Umbilical cord (tissue), 2 donors: ENCODE measurements around the gene MYMK. TPM values are rescaled to one million over a fixed set of nuclear protein-coding genes. Genes with fewer than 3 reads are reported as not detected.

Experiments
- DNase-seq: peaks from one replicate; pipeline ENCODE4 v3.0.0-alpha.2; 2015; ENCODE audit warnings: low spot score
- total RNA-seq: library from RNA; depleted of rRNA; stranded (reverse); fragments of >200 nt; gene quantifications from one replicate; pipeline ENCODE4 v1.2.3, GENCODE V29; 2014; ENCODE audit warnings: low replicate concordance; ENCODE audit not compliant: insufficient read depth

MYMK gene
- total RNA-seq, 1 donor from 2014 or later = not detected

DNA sequence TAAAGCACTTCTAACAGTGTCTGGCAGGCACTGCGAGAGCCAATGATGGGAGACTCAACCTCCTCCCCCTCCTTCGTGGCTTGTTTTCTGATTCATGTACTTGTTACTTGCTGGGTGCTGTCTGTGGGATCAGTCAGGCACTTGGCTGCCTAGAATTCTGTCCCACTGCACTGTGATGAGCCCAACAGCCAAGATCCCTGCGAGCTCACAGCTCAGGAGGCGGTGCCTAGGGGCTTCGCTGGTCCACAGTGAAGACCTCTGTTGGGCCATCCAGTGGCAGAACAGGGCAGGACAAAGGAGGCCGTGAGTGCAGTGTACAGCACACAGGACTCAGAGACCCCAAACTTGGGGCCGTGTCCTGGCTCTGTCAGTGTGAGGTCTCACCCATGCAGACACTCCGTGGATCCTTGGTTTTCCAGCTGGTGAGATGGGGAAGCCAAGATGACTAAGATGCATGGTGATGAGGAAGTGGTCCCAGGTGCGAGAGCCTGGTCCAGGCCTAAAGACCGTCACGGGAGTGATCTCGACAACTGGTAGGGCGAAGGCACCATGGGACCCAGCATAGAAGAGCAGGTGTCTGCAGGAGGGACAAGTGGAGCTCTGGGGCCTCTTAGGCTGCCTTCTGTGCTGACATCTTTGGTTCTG lies 19.5 kb downstream of the MYMK start:
- no peak for DNase-seq

DNA sequence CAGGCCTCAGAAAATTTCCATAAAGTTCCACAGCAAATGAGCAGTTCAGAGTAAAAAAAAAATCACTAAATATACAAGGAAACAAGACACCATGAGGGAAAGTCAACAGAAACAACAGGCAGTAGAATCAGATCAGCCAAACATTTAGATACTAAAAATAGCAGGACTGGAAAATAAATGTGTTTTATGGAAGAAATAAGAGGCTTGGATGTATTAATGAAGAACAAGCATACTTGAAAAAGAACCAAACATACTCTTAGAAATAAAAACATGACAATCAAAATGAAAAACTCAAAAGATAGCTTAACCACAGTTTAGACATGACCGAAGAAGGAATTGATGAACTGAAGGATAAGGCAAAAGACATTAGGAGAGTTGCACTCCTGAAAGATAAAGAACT lies 22.6 kb downstream of the MYMK start:
- DNase-seq = no peak

DNA sequence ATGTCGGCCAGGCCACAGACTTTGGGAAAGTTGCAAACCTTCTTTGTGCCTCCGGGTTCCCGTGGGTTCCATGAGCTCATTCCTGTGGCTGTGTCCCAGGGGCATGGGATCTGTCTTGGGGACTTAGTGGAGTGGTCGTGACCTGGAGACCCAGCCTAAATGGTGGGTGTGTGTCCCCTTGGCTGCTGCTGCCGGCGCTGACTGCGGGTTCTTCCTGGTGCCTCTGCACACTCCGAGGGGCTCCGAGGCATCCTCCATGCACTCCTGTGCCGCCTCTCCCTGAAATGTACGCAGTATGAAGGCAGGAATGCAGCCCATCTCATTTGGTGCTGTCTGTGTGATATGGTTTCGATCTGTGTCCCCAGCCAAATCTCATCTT lies 24.9 kb downstream of the MYMK start:
- no peak for DNase-seq

DNA sequence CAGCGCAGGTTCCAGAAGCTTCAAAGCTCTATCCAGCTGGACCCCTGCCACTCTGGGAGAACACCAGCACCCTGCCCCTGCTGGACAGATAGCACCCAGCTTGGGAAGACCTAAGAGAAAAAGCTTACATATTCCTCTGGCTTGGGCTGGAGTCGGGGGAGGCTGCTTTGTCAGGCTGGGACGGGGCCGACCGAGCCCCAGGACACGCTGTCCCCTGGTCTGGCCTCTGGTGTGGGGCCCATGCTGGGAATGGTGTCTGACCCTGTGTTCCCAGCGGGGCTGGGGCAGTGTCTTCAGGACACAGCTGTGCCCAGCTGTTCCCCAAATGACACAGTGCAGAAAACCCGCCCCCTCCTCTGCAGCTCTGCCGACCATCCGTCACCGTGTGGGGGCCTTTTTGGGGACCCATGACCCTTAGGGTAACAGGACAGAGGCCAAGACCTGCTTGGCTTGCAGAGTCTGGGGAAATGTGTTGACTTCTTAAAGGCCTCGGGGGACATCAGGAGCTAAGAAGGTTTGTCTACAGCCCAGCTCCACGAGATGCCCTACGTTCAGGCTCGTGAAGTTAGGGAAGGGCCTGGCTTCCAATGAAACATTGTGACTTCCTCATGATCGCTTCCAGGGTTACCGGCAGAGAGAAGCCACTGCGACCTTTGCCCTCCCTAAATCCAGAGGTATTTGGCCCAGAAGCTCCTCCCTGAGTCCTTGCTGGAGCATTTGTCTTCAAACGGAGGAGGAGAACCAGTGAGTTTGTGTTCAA lies 25.4 kb downstream of the MYMK start:
- no peak for DNase-seq

DNA sequence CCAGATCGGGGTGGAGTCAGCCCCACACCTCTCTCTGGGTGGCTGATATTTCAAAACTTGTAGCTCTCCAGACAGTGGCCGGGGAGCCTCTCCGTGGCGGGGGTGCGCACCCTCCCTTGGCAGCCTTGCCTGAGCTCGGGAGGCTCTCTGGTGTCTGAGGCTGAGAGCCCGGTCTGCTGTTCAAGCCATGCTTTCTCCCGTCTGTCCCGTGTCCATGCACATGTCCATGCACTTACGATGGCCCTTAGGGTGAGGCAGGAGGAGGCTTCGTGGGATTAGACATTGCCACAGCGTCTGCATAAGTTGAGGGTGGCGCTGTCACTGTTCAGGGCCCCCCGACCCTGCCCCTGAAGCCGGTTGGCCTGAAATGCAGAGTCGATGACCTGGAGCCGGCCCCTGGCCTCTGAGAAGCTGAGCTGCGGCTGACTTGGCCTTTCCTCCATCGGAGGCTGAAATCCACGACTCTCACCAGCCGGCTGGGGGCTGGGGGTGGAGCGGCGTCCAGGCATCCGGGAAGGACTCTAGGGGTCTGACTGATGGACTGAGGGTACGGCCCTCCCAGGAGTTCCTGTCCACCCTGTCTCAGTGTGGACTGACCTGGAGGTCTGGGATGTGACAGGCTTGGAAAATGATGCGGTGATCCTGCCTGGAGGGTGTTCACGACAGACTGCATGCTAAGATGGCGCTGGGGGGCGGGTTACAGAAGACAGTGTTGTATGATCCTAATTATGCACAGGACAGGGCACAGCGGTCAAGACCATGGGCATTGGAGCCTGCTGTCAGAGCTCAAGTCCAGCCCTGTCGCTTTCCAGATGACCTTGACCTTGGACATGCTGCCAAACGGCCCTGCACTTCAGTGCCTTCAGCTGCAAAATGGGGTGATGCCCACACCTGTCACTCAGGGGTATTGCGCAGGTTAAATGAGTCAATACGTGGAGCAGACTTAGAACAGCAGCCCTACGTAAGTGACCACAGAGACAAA lies 27.6 kb downstream of the MYMK start:
- no peak for DNase-seq

DNA sequence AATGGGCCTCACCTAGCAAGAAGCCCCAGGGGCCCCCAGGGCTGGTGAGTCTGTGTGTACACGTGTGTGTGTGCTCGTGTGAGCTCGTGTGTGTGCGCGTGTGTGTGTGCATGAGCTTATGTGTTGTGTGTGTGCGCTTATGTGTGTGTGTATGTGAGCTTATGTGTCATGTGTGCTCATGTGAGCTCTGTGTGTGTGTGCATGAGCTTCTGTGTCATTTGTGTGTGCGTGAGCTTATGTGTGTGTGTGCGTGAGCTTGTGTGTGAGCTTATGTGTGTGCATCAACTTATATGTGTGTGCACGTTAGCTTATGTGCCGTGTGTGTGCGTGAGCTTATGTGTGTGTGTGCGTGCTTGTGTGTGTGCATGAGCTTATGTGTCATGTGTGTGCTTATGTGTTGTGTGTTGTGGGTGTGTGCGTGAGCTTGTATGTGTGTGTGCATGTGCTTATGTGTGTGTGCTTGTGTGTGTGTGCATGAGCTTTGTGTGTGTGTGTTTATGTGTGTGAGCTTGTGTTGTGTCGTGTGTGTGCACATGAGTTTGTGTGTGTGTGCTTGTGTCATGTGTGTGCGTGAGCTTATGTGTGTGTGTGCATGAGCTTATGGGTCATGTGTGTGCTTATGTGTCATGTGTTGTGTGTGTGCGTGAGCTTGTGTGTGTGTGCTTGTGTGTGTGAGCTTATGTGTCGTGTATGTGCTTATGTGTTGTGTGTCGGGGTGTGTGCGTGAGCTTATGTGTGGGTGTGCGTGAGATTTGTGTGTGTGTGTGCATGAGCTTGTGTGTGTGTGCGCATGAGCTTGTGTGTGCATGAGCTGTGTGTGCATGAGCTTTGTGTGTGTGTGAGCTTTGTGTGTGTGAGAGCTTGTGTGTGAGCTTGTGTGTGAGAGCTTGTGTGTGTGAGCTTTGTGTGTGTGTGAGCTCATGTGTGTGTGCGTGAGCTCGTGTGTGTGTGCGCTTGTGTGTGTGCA lies 29.1 kb downstream of the MYMK start:
- DNase-seq = no peak

DNA sequence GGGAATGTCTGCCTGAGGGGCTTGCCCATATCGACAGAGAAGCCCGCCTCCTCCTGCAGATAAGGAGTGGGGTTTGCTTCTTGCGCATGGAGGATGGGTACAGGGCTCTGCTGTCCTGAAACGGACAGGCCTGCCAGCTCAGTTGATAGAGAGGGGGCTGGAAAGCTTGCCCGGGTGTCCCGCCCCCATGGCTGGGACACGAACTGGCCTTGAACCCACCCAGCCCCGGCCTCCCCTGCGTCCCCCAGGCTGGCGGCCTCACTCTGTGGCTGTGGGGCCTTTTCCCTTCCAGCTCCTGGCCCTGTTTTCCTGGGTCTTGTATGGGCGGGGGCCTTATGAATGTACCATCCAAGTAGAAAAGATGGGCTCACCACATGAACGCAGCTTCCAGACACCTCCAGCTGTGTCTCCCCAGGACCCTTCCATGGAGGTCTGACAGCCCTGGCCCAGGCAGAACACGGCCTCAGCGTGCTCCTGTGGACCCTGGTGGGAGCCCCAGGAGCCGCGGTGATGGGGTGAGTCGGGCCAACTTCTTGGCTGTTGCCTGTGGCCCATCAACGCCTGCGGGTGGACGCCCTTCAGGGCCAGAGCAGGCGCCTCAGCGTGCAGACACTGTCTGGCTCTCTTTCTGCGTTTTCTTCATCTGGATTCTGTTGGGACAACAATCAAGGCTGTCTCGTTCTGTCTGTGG lies 30.0 kb downstream of the MYMK start:
- no peak for DNase-seq

DNA sequence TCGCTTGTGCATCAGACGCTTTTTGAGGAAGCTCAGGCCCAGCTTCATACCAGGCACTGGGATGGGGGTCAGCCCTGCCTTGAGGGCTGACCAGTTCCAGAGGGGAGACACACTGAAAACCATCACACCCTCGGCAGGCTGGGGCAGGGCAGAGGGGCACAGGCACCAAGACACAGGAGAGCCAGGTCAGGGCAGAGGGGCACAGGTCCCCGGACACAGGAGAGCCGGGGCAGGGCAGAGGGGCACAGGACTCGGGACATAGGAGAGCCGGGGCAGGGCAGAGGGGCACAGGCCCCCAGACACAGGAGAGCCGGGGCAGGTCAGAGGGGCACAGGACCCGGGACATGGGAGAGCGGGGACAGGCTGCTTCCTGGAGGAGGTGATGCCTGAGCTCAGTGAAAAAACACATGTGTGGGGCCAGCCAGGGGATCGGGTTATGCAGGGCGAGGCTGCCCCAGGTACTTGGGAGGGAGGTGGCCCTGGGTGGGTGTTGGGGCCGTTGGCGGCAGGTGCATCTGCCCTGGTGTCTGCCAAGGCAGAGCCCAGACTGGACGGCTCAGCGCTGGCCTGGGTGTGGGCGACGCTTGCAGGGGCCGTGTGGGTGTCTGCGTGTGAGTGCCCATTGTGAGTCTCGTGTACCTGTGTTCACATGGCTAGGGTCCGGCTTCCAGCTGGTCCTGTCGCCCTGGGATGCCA lies 30.8 kb downstream of the MYMK start:
- no peak for DNase-seq

DNA sequence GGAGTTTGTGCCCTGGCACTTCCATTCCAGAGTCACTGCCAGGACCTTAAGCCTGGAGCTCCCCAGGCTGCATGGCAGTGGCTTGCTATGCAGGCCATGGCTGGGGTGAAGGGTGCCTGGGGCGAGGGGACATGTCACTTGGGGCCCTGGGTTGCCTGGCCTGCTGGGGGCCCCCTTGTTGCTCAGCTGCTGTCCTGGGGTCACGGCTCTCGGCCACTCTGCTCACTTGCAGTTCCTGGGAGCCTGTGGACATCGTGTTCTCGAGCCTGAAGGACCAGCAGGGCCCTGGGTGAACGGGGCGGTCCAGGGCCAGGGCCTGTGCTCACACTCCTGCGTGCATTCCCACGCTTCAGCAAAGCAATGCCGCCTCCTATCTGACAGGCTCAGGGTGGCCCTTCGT lies 31.3 kb downstream of the MYMK start:
- DNase-seq = no peak

DNA sequence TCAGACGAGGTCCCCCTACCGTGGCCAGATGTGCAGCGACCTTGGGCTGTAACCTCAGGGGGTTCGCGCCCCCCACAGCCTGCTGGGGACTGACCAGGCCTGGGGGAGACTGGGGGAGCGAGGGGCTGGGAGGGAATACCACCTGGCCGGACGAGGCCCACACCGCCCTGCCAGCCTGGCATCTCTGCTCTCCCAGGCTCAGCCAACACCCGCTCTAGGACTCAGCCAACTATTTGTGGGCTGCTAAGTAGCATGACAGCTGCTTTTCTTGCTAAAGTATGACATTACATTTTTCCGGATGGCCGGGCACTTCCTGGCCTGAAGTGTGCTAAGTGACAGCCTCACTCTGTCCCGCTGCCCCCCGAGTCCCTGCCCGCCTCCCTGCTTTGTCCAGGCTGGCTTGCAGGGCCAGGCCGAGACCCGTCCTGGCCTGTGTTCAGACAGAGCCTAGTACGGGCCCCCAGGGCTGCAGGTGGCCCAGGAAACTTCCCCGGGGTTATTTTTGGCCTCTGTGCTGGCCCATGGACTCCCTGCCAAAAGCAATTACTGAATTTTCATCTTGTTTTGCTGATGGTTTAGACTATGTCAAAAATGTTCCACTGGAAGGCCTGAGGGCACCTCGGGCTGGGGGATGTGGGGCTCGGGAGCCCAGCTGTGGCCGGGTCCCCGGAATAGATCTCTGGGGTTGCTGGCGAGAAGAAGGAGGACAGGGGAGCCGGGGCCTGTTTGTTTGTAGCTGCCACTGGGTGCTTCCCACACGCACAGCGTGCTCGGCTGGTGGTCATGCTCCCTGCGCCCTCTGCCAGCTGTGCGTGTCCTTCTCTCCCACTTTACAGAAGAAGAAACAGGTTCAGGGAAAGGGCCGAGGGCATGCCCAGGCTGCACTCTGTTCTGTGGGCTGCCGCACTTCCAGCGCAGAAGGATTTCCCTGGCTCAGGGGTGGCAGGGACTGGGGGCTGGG lies 32.4 kb downstream of the MYMK start:
- no peak for DNase-seq

DNA sequence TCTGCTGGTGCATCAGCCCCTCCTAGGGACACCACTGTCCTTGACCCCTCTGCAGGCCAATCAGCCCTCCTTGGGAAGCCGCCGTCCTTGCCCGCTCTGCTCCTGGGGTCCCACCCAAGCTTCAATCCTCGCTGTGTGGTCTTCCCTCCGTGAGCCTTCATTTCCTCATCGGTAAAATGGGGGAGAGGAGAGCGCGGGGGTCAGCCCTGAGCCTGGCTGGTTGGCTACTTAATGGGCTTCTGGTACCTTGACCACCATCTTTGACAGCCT lies 33.2 kb downstream of the MYMK start:
- DNase-seq = no peak

DNA sequence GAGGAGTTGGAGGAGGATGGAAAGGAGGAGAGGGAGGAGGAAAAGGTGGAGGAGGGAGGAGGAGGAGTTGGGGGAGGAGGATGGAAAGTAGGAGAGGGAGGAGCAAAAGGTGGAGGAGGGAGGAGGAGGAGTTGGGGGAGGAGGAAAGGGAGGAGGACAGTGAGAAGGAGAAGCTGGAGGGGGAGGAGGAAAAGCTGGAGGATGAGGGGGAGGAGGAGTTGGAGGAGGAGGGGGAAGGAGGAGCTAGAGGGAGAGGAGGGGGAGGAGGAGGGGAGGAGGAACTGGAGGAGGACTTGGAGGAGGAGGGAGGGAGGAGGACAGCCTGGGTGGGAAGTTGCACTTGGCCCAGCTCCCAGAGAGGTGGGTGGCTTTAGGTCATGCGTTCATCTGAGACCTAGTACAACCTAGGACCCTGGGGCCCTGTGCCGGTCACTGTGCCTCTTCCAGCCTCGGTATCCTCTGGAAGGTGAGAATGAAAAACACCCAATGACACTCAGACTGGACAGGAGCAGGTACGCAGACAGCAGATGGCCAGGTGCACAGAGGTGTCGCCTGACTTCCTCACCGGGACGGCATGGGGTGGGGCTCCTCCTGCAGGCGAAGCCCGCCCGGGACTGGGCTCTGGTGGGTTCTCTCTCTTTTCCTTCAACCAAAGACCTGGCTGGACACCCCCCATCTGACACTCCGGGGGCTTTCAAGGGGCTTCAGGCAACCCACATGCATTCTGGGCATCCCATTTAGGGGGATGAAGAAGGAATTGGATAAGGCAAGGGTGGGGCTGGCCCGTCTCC lies 33.7 kb downstream of the MYMK start:
- no peak for DNase-seq

DNA sequence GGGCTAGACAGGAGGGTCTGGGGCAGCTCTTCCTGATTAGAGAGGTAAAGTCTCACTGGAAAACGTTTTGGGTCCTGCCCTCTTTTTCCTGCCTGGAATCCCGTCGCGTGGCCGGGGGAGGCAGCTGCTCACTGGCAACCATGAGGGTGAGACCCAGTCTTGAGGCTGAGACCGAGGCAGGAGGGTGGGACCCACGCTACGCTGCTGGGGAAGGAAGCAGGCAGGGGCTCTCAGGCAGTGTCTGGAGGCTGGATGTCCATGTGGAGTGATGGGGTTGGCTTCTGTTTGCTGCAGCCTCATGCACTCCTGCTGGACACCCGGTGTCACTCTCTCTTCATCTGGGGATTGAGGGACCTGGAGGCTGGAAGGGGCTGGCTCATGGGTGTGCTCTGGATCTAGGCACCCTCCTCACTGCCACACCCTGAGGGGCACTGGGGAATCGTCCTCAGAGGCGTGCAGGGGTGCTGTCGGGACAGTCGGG lies 34.5 kb downstream of the MYMK start:
- no peak for DNase-seq

DNA sequence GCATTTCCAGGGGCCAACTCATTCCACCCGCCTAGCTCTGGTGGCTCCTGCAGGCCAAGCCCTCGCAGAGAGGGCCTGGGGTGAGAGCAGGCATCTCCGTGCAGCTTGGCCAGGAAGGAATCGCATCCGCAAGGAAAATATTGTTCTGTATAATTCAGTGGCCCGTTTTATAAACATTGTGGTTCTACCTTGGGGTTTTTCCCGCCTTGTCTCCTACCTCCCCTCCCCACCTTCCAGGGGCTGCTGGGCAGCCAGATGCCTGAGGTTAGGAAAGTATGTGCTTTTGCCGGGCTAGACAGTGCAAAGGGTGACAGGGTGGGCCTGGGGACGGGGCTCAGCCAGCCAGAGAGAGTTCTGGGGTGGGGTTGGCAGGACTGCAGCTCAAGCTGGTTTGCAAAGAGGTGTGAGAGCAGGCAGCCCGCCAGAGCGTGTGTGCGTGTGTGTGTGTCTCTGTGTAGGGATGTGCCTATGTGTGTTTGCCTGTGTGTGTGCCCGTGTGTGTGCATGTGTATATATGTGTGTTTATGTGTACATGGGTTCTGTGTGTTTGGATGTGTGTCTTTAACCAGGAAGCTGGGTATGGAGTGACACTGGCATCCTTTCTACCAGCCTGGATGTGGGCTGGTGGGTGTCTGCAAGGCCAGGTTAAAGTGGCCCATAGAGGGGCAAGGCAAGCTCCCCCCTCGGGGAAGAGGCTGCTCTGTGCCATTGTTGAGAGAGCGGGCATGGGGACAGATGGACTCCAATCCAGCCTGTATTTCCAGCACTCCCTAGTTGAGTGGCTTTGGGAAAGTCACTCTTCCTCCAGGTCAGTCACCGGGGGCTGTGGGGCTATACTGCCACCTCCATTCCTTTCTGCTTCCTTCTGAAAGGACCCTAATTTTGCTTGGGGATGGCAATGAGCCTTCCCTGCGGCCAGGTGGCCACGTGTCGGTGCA lies 35.2 kb downstream of the MYMK start:
- no peak for DNase-seq

DNA sequence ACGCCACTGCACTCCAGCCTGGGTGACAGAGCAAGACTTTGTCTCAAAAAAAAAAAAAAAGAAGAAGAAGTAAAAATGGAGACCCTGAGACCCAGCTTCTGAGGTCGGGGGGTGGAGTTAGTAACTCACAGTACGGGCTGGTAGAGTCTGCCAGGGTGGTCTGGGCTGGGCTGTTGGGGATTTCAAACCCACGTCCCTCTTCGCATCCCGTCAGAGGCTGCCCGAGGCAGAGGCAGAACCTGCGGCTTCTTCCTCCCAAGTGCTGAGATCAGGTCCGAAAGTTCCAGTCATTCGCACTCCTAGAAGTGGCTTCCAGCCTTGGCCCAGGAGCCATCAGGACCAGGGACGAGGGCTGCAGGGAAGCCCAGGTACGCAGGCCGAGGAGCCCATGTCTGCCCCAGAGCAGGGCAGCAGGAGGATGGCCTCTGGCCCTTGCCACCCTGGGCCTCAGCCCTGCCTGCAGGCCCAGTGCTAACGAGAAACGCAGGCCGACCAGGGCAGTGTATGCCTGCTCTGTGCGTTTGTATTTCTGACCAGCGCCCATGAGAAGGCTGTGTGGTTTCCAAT lies 36.0 kb downstream of the MYMK start:
- no peak for DNase-seq

DNA sequence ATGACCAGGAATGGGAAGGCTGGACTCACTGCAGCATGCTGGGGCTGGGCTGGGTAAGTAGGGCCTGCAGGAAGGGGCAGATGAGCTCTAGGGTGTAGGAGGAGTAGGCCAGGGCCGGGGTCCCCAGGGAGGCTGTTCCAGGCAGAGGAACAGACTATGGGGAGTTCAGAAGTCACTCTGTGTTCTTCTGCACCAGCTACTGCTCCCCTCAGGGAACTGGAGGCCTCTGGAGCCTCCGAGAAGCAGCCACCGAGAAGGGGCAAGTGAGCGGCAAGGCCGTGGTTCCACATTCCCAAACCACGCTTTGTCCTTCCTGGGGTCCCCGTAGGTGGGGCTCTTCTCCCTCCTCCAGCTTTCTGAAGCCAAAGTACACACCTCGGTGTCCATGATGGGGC lies 37.4 kb downstream of the MYMK start:
- DNase-seq = no peak
